Natural killer cell (primary cell): ENCODE data around the gene DPEP2. TPM values are rescaled to one million over a fixed set of nuclear protein-coding genes. Genes with fewer than 3 reads are reported as not detected.
"Not testable (repeated sequence)": the region's sequence is repeated elsewhere in the genome, so short reads cannot be mapped to it uniquely, and the experiment has no call there.

Source experiments
- ATAC-seq, 3 donors: fragments of 150-1000 bp in 2 of 3; fragments of 200-7000 bp in 1 of 3; cut with Tn5 transposase; 1 replicate in 1 of 3; 2 replicates in 2 of 3; pipeline ENCODE4 v1.10.0; 2021; ENCODE audit warnings: mild to moderate bottlenecking in 2 of 3, moderate library complexity in 2 of 3
- DNase-seq, 2 donors: peaks; one replicate each; pipeline versions ENCODE4 v3.0.0 to v3.0.0-alpha.2; 2013 to 2021; ENCODE audit warnings: mixed read lengths in 1 of 2
- H3K27ac ChIP-seq: one replicate; pipeline ENCODE4 v1.5.1; 2013; ENCODE audit warnings: mild to moderate bottlenecking, low read length
- H3K27me3 ChIP-seq: one replicate; pipeline ENCODE4 v1.6.1; 2013; ENCODE audit warnings: low read length; ENCODE audit not compliant: control insufficient read depth, insufficient read depth
- H3K36me3 ChIP-seq: one replicate; pipeline ENCODE4 v1.6.1; 2013; ENCODE audit warnings: low read length; ENCODE audit not compliant: control insufficient read depth, insufficient read depth
- H3K4me1 ChIP-seq: one replicate; pipeline ENCODE4 v1.6.1; 2013; ENCODE audit warnings: low read length; ENCODE audit not compliant: control insufficient read depth, insufficient read depth
- H3K4me3 ChIP-seq: one replicate; pipeline ENCODE4 v1.5.1; 2013; ENCODE audit warnings: low read length
- H3K9me3 ChIP-seq: one replicate; pipeline ENCODE4 v1.6.1; 2013; ENCODE audit warnings: low read length; ENCODE audit not compliant: control insufficient read depth, insufficient read depth
- H3K27ac Mint-ChIP-seq, 2 donors: one replicate each; pipeline ENCODE4 v1.8.0; 2022; ENCODE audit warnings: mild to moderate bottlenecking in 2 of 2, mixed read lengths in 2 of 2, moderate library complexity in 1 of 2
- H3K27me3 Mint-ChIP-seq, 2 donors: one replicate each; pipeline ENCODE4 v1.8.0; 2022; ENCODE audit warnings: low read depth in 2 of 2, mixed read lengths in 2 of 2
- H3K36me3 Mint-ChIP-seq: one replicate; pipeline ENCODE4 v1.8.0; 2022; ENCODE audit warnings: mixed read lengths
- H3K4me1 Mint-ChIP-seq, 2 donors: one replicate each; pipeline ENCODE4 v1.8.0; 2022; ENCODE audit warnings: mixed read lengths in 2 of 2
- H3K4me3 Mint-ChIP-seq: one replicate; pipeline ENCODE4 v1.8.0; 2022; ENCODE audit warnings: mild to moderate bottlenecking, moderate library complexity, mixed read lengths
- H3K9me3 Mint-ChIP-seq, 2 donors: one replicate each; pipeline ENCODE4 v1.8.0; 2022; ENCODE audit warnings: mixed read lengths in 2 of 2
- WGBS: methylation state at CpG from one replicate; pipeline ENCODE4 v1.1.7; 2013; ENCODE audit warnings: missing lambda C conversion rate; ENCODE audit not compliant: insufficient coverage; 5-methylcytosine and 5-hydroxymethylcytosine counted together
- intact Hi-C: fragments of 100-400 bp; cut with micrococcal nuclease; formaldehyde crosslinking; loops from one replicate; pipeline ENCODE4 v1.14.2; 2022
- total RNA-seq, 4 donors: library from RNA; stranded (reverse); fragments of 120-200 nt in 1 of 4; gene quantifications; one replicate each; pipeline versions ENCODE4 v1.2.3 to v1.2.4, GENCODE V29; 2013 to 2022
- TF ChIP-seq, protein P1 (sequence below): fragments of 200-600 bp; IDR thresholded peaks from one replicate; pipeline ENCODE4 v1.8.0; 2022; ENCODE audit warnings: antibody characterized with exemption

Gene DPEP2
- total RNA-seq, 3 donors from 2014 or later (not counting 1 experiment from before 2014, with no cell fraction given): 47.2 to 64.1 (median 61.8) TPM

DNA sequence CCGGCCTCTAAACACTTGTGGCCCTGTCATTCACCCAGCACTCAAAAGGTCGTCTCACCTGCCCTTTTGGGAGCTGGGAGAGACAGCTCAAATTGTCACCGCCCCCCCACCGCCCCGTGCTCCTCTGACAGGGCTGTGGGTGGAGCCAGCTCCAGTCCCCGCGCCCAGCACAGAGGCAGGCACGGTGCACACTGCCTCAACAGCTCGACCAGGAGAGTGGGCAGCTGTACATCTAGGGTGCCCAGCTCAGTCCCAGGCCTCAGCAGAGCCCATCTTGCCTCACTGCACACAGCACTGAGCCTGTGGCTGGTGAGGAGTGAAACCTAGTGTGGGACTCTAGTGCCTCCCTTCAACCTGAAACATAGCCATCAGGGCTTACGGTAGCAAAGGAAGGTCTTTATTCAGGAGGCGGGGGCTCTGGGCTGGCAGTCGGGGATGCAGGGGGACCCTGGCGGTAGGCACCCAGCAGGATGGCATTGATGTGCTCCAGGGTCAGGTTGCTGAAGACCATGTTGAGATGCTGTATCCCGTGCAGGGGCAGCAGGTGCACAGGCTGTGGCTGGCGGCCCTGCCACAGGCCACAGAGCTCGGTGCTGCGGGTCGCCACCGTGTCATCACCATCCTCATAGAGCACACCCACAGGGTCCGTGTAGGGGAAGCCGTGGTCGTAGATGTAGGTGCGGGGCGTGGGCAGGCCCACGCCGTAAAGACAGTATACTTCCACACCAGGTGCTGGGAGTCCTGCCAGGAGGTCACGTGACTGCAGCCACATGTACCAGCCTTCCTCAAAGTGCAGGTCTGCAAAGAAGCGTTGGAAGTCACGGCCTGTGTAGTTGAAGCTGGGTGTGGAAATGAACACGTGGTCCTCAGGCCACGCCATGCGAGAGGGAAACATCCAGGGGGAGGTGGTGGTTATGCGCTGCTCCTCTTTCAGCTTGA, 59.5 kb downstream of the DPEP2 start:
- Histone ChIP-seq H3K27me3 (no peaks in the 10 kb centered on the region), H3K36me3 (peaks cover 10% of the 10 kb centered on the region), H3K27ac (peak overlapping the region; percentile 40), H3K4me1 (peaks cover 51% of the 10 kb centered on the region), H3K9me3 (no peaks in the 10 kb centered on the region), H3K4me3 (no peak overlapping the region)
- Mint-ChIP-seq H3K27ac (peak overlapping the region; percentile 56 to 84), H3K9me3 (no peaks in the 10 kb centered on the region), H3K27me3 (no peaks in the 10 kb centered on the region), H3K4me1 (peaks cover 38 to 46% of the 10 kb centered on the region in 2 donors), H3K36me3 (no peaks in the 10 kb centered on the region), H3K4me3 (no peak overlapping the region)
- intact Hi-C loops: loop anchor here (5.0 kb wide), 3 partner anchors 97 to 457 kb away; partner anchors contain the start of genes AGRP, ATP6V0D1, RANBP10 and THAP11
- 49% methylated on average over 33 of the region's 33 CpGs for WGBS
- DNase-seq: peak in 1 of 2 donors; percentile 67
- TF ChIP-seq, protein P1, sequence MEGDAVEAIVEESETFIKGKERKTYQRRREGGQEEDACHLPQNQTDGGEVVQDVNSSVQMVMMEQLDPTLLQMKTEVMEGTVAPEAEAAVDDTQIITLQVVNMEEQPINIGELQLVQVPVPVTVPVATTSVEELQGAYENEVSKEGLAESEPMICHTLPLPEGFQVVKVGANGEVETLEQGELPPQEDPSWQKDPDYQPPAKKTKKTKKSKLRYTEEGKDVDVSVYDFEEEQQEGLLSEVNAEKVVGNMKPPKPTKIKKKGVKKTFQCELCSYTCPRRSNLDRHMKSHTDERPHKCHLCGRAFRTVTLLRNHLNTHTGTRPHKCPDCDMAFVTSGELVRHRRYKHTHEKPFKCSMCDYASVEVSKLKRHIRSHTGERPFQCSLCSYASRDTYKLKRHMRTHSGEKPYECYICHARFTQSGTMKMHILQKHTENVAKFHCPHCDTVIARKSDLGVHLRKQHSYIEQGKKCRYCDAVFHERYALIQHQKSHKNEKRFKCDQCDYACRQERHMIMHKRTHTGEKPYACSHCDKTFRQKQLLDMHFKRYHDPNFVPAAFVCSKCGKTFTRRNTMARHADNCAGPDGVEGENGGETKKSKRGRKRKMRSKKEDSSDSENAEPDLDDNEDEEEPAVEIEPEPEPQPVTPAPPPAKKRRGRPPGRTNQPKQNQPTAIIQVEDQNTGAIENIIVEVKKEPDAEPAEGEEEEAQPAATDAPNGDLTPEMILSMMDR: no peak
- ATAC-seq: no peak

DNA sequence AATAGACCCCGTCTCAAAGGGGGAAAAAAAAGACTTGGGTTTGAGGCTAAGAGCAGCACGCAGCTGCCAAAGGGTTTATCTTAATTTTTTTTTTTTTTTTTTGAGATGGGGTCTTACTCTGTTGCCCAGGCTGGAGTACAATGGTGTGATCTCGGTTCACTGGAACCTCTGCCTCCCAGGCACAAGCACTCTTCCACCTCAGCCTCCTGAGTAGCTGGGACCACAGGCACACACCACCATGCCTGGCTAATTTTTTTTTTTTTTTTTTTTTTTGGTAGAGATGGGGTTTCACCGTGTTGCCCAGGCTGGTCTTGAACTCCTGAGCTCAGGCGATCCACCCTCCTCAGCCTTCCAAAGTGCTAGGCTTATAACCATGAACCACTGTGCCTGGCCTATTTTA, 61.6 kb downstream of the DPEP2 start:
- DNase-seq, H3K9me3 ChIP-seq, H3K4me3 Mint-ChIP-seq, ATAC-seq, H3K27me3 ChIP-seq, H3K27me3 Mint-ChIP-seq, H3K4me3 ChIP-seq, H3K9me3 Mint-ChIP-seq, H3K36me3 Mint-ChIP-seq: not testable (repeated sequence)
- Histone ChIP-seq H3K27ac (peak overlapping the region; percentile 73), H3K36me3 (peaks cover 26% of the 10 kb centered on the region), H3K4me1 (peaks cover 61% of the 10 kb centered on the region)
- 97% methylated on average over 5 of the region's 5 CpGs for WGBS
- intact Hi-C loops: loop anchor here (2.0 to 5.0 kb wide), 4 partner anchors 45 to 455 kb away; partner anchors contain the start of genes AGRP, ATP6V0D1, PSKH1 and RANBP10
- peaks cover 46 to 58% of the 10 kb centered on the region in 2 donors for H3K4me1 Mint-ChIP-seq
- H3K27ac Mint-ChIP-seq: peak overlapping the region; percentile 98

Other genes starting within 250 kb of the DPEP2 start
- 10 to 100 TPM; 20.9 to 25.8 (median 24.5) TPM for gene RANBP10, start 192.9 kb downstream of the DPEP2 start, total RNA-seq
- gene TSNAXIP1, start 192.6 kb downstream of the DPEP2 start, total RNA-seq: under 1 TPM in 2 of 3 donors, not detected in 1; 0.15 to 0.68 TPM
- gene THAP11, start 157.2 kb downstream of the DPEP2 start, total RNA-seq: 10 to 100 TPM; 25.5 to 35.8 (median 30.3) TPM
- 10 to 100 TPM; 43.2 to 47.1 (median 43.3) TPM for gene NUTF2, start 152.6 kb downstream of the DPEP2 start, total RNA-seq
- gene CENPT, start 151.8 kb downstream of the DPEP2 start, total RNA-seq: 10 to 100 TPM; 68.6 to 81.3 (median 78.9) TPM
- gene EDC4, start 126.4 kb downstream of the DPEP2 start, total RNA-seq: 100 to 1,000 TPM in 2 of 3 donors, 10 to 100 TPM in 1; 91.9 to 111 (median 105) TPM
- gene NRN1L, start 114.6 kb downstream of the DPEP2 start, total RNA-seq: 1 to 10 TPM in 1 of 3 donors, under 1 TPM in 1, not detected in 1; 0.70 to 1.3 TPM
- 10 to 100 TPM; 16.8 to 24.7 (median 19.5) TPM for gene PSKH1, start 106.2 kb downstream of the DPEP2 start, total RNA-seq
- 10 to 100 TPM; 14.3 to 17.2 (median 15.0) TPM for gene CTRL, start 67.6 kb downstream of the DPEP2 start, total RNA-seq
- 100 to 1,000 TPM; 237 to 247 (median 243) TPM for gene PSMB10, start 62.6 kb downstream of the DPEP2 start, total RNA-seq
- 10 to 100 TPM in 2 of 3 donors, 1 to 10 TPM in 1; 7.1 to 12.4 (median 11.5) TPM for gene LCAT, start 55.4 kb downstream of the DPEP2 start, total RNA-seq
- 10 to 100 TPM; 30.0 to 47.0 (median 30.5) TPM for gene SLC12A4, start 30.8 kb downstream of the DPEP2 start, total RNA-seq
- gene DPEP3, start 19.0 kb downstream of the DPEP2 start, total RNA-seq: under 1 TPM; 0.53 to 1.00 (median 0.96) TPM
- not detected for gene DPEP2NB, start 16.4 kb upstream of the DPEP2 start, total RNA-seq
- 10 to 100 TPM; 17.4 to 19.0 (median 17.9) TPM for gene DDX28, start 23.7 kb upstream of the DPEP2 start, total RNA-seq
- gene DUS2, start 23.8 kb upstream of the DPEP2 start, total RNA-seq: 10 to 100 TPM; 21.6 to 24.2 (median 22.7) TPM
- gene NFATC3, start 85.9 kb upstream of the DPEP2 start, total RNA-seq: 100 to 1,000 TPM; 241 to 282 (median 263) TPM
- gene ESRP2, start 236.6 kb upstream of the DPEP2 start, total RNA-seq: not detected
- gene PLA2G15, start 245.9 kb upstream of the DPEP2 start, total RNA-seq: 10 to 100 TPM in 2 of 3 donors, 1 to 10 TPM in 1; 5.6 to 13.0 (median 12.7) TPM